Ovary (tissue), 9 donors: ENCODE measurements around the gene CENPO. TPM values are rescaled to one million over a fixed set of nuclear protein-coding genes. Genes with fewer than 3 reads are reported as not detected.
"Not testable (repeated sequence)": the region's sequence is repeated elsewhere in the genome, so short reads cannot be mapped to it uniquely, and the experiment has no call there.

Experiments used
- DNase-seq, 5 donors: peaks; one replicate each; pipeline ENCODE4 v3.0.0-alpha.2; 2019 to 2020
- H3K27ac ChIP-seq, 2 donors: fragments of 200-600 bp; one replicate each; pipeline versions ENCODE4 v1.5.1 to v1.8.0; 2019 to 2022
- H3K27me3 ChIP-seq: fragments of 200-600 bp; one replicate; pipeline ENCODE4 v1.8.0; 2022
- H3K36me3 ChIP-seq: fragments of 200-600 bp; sonication (generic); one replicate; pipeline ENCODE4 v1.5.1; 2019
- H3K4me1 ChIP-seq: one replicate; pipeline ENCODE4 v1.8.1; 2013; ENCODE audit warnings: mild to moderate bottlenecking, moderate library complexity; ENCODE audit not compliant: insufficient read depth
- H3K4me3 ChIP-seq: fragments of 200-600 bp; sonication (generic); one replicate; pipeline ENCODE4 v1.5.1; 2017
- H3K9me3 ChIP-seq, 2 donors: fragments of 200-600 bp in 1 of 2; sonication (generic) in 1 of 2; one replicate each; pipeline versions ENCODE4 v1.5.1 to v1.8.1; 2013 to 2019; ENCODE audit warnings: mild to moderate bottlenecking in 1 of 2, moderate library complexity in 1 of 2
- CTCF ChIP-seq, 3 donors: fragments of 450-650 bp in 2 of 3; fragments of 200-600 bp in 1 of 3; IDR thresholded peaks; one replicate each; pipeline versions ENCODE4 v1.5.1 to v1.8.0; 2016 to 2022; ENCODE audit warnings: antibody characterized with exemption in 3 of 3, mild to moderate bottlenecking in 1 of 3
- EP300 ChIP-seq: sonication (generic); formaldehyde crosslinking; IDR thresholded peaks from one replicate; pipeline ENCODE4 v1.6.1; 2017; ENCODE audit warnings: antibody characterized with exemption
- POLR2A ChIP-seq: fragments of 450-650 bp; IDR thresholded peaks from one replicate; pipeline ENCODE4 v1.6.1; 2017; ENCODE audit warnings: antibody characterized with exemption, mild to moderate bottlenecking, moderate library complexity
- WGBS, 3 donors: extraction: QIAGEN DNeasy Blood & Tissue Kit in 1 of 3; methylation state at CpG; one replicate each; pipeline versions ENCODE4 v1.1.5 to v1.1.7; 2013 to 2017; 5-methylcytosine and 5-hydroxymethylcytosine counted together
- intact Hi-C, 4 donors: fragments of 100-400 bp; cut with DNase I; formaldehyde crosslinking; loops; one replicate each; pipeline versions ENCODE4 v1.11.0 to v1.15.1; 2022 to 2023
- polyA plus RNA-seq, 2 donors: library from polyadenylated mRNA; stranded (reverse); fragments of 200-250 nt in 1 of 2; fragments of 350-450 nt in 1 of 2; fragmentation: Illumina TruSeq in 1 of 2; extraction: RNeasy Lipid Tissue Mini Kit (QIAGEN cat#74804) in 1 of 2; gene quantifications; one replicate each; pipeline ENCODE4 v1.2.3, GENCODE V29; 2013 to 2014
- total RNA-seq, 7 donors: library from RNA; depleted of rRNA in 2 of 7; stranded (reverse); fragments of >200 nt in 2 of 7; fragmentation: NEBNext Ultra II Directional in 3 of 7; extraction: Animal tissue kit (Norgen Biotek cat#: 25700) in 3 of 7; gene quantifications; one replicate each; pipeline versions ENCODE4 v1.1.0 to v1.2.4, GENCODE V29; 2016 to 2023
- donor health status: DM: no; HTN: no; CAD: no; lungs with moderate emphysema.
- donor health status: DM: no; HTN: no; CAD: no.
- donor health status: Bipolar disorder and iron deficiency.
- donor health status: DM: yes; HTN: yes; CAD: no.
- donor health status: DM: no; HTN: no; CAD: no.
- donor health status: DM: yes; HTN: yes; CAD: no.

CENPO gene
- total and polyA plus RNA-seq, 9 donors = 1.0 to 4.7 (median 2.4) TPM

GRCh38 chr2:24832931-24833701, 39.9 kb downstream of the CENPO start:
- DNase-seq = peak in 1 of 5 donors; percentile 29
- TF ChIP-seq CTCF (IDR thresholded peaks at IDR 0.05) = no peak
- TF ChIP-seq EP300 = no peak
- no peak for TF ChIP-seq POLR2A
- 84 to 87% (median 86%) methylated on average over 22 of the region's 22 CpGs for WGBS, 3 donors

GRCh38 chr2:24833821-24834732, 40.9 kb downstream of the CENPO start:
- intact Hi-C loops = loop anchor here in 1 of 4 donors (10.0 kb wide), 1 partner anchor 291 kb away; no protein-coding TSS in a partner anchor
- no peaks in the 10 kb centered on the region for H3K27me3 ChIP-seq
- no peak overlapping the region for H3K27ac ChIP-seq
- no peaks in the 10 kb centered on the region for H3K9me3 ChIP-seq
- DNase-seq = peak in 1 of 5 donors; percentile 24
- TF ChIP-seq EP300 (no peak), POLR2A (no peak), CTCF (IDR thresholded peaks at IDR 0.05) (no peak)
- H3K4me3 ChIP-seq = no peak overlapping the region
- no peaks in the 10 kb centered on the region for H3K36me3 ChIP-seq
- H3K4me1 ChIP-seq = no peaks in the 10 kb centered on the region
- 85 to 89% (median 88%) methylated on average over 26 to 32 of the region's 32 CpGs for WGBS, 3 donors

More at GRCh38 chr2:24832931-24833701, 39.9 kb downstream of the CENPO start:
- Histone ChIP-seq H3K4me1 (no peaks in the 10 kb centered on the region), H3K27me3 (no peaks in the 10 kb centered on the region), H3K36me3 (no peaks in the 10 kb centered on the region), H3K4me3 (no peak overlapping the region), H3K9me3 (no peaks in the 10 kb centered on the region), H3K27ac (no peak overlapping the region)
- intact Hi-C loops = loop anchor here in 1 of 4 donors (10.0 kb wide), 1 partner anchor 292 kb away; no protein-coding TSS in a partner anchor

- H3K27me3 ChIP-seq = no peaks in the 10 kb centered on the region
- DNase-seq = peak in 2 of 5 donors; percentile 15 to 28
- intact Hi-C loops = loop anchor here in 1 of 4 donors (10.0 kb wide), 1 partner anchor 290 kb away; no protein-coding TSS in a partner anchor
- no peak for TF ChIP-seq POLR2A
- no peak for TF ChIP-seq EP300
- no peak for TF ChIP-seq CTCF (IDR thresholded peaks at IDR 0.05)
- H3K4me3 ChIP-seq = no peak overlapping the region
- H3K4me1 ChIP-seq = no peaks in the 10 kb centered on the region
- H3K36me3 ChIP-seq = no peaks in the 10 kb centered on the region
- H3K9me3 ChIP-seq = no peaks in the 10 kb centered on the region
- WGBS, 3 donors = 89 to 92% (median 92%) methylated on average over 20 of the region's 20 CpGs
- H3K27ac ChIP-seq = no peak overlapping the region
These were observed 41.6 kb downstream of the CENPO start for GRCh38 chr2:24834733-24835395.

- WGBS, 3 donors = 82 to 92% (median 89%) methylated on average over 8 of the region's 8 CpGs
- not testable (repeated sequence) for H3K9me3 ChIP-seq, H3K36me3 ChIP-seq, H3K4me3 ChIP-seq, H3K27ac ChIP-seq, H3K4me1 ChIP-seq, H3K27me3 ChIP-seq
- peak in 2 of 5 donors; percentile 12 to 13 for DNase-seq
- intact Hi-C loops = loop anchor here in 1 of 4 donors (10.0 kb wide), 1 partner anchor 289 kb away; no protein-coding TSS in a partner anchor
These were observed 42.2 kb downstream of the CENPO start for GRCh38 chr2:24835411-24835810.
